NCI-H187 treated with DMSO at 0.1 percent for 48 hours (cell line): ENCODE data around the gene U2AF1L4.
A peak's percentile ranks its signal among the peaks of the same experiment; 100 is the strongest.
"Not testable (repeated sequence)": the region's sequence is repeated elsewhere in the genome, so short reads cannot be mapped to it uniquely, and the experiment has no call there.

ENCODE experiments used
- DNase-seq: peaks from one replicate; lab custom pipeline; 2025; lab: John Stamatoyannopoulos, UW

Gene U2AF1L4

DNA sequence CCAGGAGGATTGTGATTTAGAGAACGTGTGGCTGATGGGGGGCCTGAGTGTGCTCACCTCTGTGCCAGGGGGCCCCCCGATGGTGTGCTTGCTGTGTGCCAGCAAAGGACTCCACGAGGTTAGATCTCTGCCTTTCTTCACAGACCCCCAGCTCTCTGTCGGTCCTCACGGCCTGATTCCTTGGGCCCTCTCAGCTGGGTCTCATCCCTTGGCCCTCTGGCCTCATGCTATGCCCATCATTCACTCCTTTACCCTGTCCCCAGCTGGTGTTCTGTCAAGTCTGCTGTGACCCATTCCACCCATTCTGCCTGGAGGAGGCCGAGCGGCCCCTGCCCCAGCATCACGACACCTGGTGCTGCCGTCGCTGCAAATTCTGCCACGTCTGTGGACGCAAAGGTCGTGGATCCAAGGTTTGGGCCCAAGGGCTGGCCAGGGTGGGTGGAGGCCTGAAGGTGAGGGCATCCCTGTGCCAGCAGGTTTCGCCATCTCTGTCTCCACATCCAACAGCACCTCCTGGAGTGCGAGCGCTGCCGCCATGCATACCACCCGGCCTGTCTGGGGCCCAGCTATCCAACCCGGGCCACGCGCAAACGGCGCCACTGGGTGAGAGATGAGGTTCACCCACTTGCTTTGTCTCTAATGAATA lies 19.9 kb downstream of the U2AF1L4 start:
- no peak for DNase-seq

GRCh38 chr19:35724560-35724959 lies 20.7 kb downstream of the U2AF1L4 start:
- DNase-seq = no peak

GRCh38 chr19:35724132-35724531 lies 21.1 kb downstream of the U2AF1L4 start:
- DNase-seq = not testable (repeated sequence)

DNA sequence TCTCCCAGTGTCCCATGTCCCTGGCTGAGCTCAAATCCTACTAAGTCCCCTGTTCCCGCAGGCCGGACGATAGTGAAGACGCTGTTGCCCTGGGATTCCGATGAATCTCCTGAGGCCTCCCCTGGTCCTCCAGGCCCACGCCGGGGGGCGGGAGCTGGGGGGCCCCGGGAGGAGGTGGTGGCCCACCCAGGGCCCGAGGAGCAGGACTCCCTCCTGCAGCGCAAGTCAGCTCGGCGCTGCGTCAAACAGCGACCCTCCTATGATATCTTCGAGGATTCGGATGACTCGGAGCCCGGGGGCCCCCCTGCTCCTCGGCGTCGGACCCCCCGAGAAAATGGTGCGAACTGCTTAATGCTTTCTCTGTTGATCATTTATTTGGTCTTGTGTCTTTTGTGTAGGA lies 21.5 kb downstream of the U2AF1L4 start:
- DNase-seq = no peak

DNA sequence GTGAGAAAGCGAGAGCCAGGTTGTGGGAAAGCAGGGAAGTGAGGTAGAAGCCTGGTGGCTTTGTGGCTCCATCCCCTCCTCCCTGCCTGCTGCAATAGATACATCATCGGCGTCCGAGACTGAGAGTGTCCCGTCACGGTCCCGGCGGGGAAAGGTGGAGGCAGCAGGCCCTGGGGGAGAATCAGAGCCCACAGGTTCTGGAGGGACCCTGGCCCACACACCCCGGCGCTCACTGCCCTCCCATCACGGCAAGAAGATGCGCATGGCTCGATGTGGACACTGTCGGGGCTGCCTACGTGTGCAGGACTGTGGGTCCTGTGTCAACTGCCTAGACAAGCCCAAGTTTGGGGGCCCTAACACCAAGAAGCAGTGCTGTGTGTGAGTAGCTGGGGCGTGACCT lies 22.3 kb downstream of the U2AF1L4 start:
- DNase-seq = no peak

DNA sequence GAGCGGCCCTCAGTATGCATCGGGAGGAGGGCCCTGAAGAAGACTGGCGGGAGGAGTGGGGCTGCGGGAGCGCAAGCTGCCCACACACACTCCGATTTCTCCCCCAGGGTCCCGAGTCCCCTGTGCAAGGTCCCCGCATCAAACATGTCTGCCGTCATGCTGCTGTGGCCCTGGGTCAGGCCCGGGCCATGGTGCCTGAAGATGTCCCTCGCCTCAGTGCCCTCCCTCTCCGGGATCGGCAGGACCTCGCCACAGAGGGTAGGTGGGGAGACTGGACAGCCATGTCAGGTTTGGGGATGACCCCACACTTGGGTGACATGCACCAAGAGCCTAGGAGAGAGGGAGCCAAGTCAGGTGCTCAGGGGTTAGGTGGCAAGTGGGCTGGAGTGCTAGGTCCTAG lies 22.8 kb downstream of the U2AF1L4 start:
- no peak for DNase-seq

GRCh38 chr19:35721374-35721773 lies 23.8 kb downstream of the U2AF1L4 start:
- DNase-seq = no peak

GRCh38 chr19:35720648-35721047 lies 24.6 kb downstream of the U2AF1L4 start:
- DNase-seq = no peak

DNA sequence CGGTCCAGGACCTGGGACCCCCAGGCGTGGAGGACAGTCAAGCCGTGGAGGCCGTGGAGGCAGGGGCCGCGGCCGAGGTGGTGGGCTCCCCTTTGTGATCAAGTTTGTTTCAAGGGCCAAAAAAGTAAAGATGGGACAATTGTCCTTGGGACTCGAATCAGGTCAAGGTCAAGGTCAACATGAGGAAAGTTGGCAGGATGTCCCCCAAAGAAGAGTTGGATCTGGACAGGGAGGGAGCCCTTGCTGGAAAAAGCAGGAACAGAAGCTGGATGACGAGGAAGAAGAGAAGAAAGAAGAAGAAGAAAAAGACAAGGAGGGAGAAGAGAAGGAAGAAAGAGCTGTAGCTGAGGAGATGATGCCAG lies 25.1 kb downstream of the U2AF1L4 start:
- DNase-seq = no peak

DNA sequence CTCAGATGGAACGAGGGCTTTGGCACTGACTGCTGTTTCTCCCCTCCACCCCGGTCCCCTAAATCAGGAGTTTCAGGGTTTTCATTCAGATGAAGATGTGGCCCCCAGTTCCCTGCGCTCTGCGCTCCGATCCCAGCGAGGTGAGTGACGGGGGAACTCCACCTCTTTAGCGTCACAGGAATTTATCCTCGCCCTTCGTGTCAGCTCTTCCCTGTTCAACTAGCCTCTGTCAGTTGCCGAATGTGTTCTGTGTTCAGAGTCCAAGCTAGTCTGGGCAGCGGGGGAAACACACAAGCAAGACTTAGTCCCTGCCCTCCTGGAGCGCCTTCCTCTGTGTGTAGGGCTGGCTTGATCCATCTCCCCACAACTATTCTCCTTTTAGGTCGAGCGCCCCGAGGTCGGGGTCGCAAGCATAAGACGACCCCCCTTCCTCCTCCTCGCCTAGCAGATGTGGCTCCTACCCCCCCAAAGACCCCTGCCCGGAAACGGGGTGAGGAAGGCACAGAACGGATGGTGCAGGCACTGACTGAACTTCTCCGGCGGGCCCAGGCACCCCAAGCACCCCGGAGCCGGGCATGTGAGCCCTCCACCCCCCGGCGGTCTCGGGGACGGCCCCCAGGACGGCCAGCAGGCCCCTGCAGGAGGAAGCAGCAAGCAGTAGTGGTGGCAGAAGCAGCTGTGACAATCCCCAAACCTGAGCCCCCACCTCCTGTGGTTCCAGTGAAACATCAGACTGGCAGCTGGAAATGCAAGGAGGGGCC lies 25.6 kb downstream of the U2AF1L4 start:
- no peak for DNase-seq

GRCh38 chr19:35718345-35719041 lies 26.7 kb downstream of the U2AF1L4 start:
- no peak for DNase-seq

- DNase-seq = no peak
These were observed 27.4 kb downstream of the U2AF1L4 start, which contains the start of gene KMT2B for GRCh38 chr19:35717665-35718344. KMT2B (plus strand) TSS chr19:35718003; CDS start chr19:35718019, 16 bp downstream.

DNA sequence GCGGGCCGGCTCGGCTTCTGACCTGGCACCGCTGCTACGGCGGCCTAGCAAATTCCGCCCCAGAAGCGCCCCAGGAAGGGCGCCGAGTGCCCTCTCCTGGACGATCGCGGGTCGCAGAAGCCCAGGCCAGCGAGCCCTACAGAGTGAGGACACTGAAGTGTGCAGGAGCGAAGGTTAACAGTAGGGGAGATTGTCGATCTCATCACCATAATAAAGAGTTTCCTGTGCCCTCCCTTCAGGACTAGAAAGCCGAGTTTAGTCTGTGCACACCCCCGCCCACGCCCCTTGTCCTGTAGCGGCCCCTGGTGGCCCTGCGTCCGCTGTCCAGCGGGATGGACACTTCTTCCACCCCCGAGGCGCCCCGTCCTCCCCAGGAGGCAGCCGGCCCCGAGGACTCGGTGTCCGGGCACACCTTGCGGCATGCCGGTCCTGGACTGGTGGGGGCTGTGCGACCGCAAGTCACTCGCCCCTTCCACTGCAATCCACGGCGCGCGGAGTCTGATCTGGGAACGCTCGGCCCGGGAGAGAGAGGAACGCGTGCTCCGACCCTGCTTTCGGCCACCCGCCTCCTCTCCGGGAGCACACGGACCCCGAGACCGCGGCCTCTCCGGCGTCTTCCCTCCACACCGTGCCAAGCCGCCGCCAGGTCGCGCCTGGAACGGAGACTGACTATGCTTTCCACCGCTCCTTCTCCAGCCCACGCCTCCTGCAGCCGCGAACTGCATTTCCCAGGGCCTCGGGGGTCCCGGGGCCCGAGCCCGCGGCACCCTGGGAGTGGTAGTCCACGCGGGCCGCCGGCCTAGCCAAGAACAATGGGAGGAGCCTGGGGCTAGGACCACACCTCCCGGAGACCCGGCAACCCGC lies 28.2 kb downstream of the U2AF1L4 start:
- DNase-seq = peak; percentile 69

- DNase-seq = no peak
These were observed 29.0 kb downstream of the U2AF1L4 start for GRCh38 chr19:35715981-35716800.

GRCh38 chr19:35715355-35715809 lies 29.8 kb downstream of the U2AF1L4 start:
- no peak for DNase-seq

DNA sequence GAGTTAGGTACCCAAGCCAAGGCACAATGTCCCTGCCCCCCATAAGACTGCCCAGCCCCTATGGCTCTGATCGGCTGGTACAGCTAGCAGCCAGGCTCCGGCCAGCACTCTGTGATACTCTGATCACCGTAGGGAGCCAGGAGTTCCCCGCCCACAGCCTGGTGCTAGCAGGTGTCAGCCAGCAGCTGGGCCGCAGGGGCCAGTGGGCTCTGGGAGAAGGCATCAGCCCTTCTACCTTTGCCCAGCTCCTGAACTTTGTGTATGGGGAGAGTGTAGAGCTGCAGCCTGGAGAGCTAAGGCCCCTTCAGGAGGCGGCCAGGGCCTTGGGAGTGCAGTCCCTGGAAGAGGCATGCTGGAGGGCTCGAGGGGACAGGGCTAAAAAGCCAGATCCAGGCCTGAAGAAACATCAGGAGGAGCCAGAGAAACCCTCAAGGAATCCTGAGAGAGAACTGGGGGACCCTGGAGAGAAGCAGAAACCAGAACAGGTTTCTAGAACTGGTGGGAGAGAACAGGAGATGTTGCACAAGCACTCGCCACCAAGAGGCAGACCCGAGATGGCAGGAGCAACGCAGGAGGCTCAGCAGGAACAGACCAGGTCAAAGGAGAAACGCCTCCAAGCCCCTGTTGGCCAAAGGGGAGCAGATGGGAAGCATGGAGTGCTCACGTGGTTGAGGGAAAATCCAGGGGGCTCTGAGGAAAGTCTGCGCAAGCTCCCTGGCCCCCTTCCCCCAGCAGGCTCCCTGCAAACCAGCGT lies 30.4 kb downstream of the U2AF1L4 start:
- DNase-seq = no peak

DNA sequence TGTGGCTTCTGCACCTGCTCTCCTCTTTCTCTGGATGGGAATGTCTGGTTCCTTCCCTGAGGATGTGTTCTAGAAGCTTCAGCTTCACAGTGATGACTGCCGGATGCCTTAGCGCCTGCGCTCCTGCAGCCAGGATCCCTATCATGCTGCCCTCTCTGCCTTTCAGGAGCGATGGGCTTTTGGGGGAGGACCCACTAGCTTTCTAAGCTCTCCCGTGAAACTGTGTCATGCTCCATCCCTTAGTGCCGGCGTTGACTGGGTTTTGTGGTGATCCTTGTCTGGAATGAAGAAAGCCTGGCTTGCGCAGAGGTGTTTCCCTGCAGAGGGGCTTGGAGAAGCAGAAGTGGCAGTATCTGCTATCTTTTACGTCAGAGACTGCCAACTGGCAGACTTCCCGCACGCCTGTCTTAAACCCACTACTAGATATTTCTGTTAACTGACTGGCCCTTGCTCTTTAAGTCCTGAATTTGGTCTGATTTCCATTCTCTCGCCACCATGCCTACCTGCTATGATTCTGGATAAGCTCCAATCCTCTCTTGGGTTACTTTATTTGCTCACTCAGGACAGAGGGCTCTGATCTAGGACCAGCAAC lies 31.2 kb downstream of the U2AF1L4 start:
- no peak for DNase-seq

DNA sequence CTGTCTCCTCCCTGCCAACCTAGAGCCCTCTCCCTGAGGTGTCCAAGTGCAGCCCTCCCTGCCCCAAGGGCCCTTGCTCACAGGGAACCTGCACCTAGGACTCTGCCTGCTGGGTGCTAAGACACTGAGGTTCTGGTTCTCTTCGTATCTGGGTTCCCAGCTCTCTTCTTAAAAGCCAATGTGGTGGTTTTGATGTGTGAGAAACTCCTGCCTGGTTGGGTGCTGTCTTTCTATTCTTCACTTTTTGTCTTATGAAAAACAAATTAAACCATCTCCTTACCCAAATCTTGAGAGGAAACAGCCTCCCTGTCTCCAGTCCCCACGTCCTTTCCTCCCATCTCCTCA lies 31.7 kb downstream of the U2AF1L4 start:
- DNase-seq = no peak
